Measurements from ENCODE around the gene IFFO2. TPM values are rescaled to one million over a fixed set of nuclear protein-coding genes. Genes with fewer than 3 reads are reported as not detected.

The IFFO2 gene
- total RNA-seq, 4 donors from 2014 or later: 4.1 to 19.4 (median 7.3) TPM

DNA sequence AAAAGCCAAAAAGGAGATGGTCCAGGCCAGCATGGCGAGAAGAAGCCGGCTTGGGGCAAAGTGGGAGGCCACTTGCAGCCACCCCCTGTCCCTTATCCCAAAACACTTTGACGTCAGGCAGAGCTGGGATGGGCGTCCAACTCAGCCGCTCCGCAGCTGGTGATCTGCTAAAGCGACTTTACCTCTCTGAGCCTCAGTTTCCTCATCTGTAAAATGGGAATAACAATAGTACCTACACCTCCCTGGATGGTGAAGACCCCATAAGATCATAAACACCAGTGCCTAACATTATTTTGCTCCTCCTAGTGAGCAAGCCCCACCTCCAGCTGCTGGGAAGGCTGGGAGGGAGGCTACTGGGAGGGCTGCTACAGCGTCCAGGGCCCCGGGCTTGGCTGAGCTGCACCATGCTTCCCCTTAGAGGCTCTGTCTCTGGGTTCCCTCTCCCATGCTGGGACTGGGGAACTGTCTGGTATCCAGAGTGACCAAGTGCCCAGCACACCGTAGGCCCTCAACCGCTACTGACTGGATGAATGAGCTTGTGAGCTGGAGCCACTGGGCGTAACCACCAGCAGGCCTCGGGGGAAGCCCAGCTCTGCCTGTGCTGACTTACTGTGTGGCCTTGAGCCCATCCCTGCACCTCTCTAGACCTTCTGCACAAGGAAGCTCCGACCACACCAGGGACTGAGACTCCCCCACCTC, 18.3 kb downstream of the IFFO2 start:
- no peak for DNase-seq
- no peak overlapping the region for H3K27ac ChIP-seq
- peaks cover 0 to 20% of the 10 kb centered on the region in 2 donors for H3K4me1 ChIP-seq
- H3K27me3 ChIP-seq: no peaks in the 10 kb centered on the region
- no peaks in the 10 kb centered on the region for H3K36me3 ChIP-seq
- intact Hi-C loops (cut with DNase I; ENCODE audit: low total_unique reads): no loop called here
- no peaks in the 10 kb centered on the region for H3K9me3 ChIP-seq
- no peak overlapping the region for H3K4me3 ChIP-seq
- no peak for TF ChIP-seq POLR2A (IDR thresholded peaks at IDR 0.05)
- TF ChIP-seq, protein P1, sequence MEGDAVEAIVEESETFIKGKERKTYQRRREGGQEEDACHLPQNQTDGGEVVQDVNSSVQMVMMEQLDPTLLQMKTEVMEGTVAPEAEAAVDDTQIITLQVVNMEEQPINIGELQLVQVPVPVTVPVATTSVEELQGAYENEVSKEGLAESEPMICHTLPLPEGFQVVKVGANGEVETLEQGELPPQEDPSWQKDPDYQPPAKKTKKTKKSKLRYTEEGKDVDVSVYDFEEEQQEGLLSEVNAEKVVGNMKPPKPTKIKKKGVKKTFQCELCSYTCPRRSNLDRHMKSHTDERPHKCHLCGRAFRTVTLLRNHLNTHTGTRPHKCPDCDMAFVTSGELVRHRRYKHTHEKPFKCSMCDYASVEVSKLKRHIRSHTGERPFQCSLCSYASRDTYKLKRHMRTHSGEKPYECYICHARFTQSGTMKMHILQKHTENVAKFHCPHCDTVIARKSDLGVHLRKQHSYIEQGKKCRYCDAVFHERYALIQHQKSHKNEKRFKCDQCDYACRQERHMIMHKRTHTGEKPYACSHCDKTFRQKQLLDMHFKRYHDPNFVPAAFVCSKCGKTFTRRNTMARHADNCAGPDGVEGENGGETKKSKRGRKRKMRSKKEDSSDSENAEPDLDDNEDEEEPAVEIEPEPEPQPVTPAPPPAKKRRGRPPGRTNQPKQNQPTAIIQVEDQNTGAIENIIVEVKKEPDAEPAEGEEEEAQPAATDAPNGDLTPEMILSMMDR (IDR thresholded peaks at IDR 0.05): no peak

DNA sequence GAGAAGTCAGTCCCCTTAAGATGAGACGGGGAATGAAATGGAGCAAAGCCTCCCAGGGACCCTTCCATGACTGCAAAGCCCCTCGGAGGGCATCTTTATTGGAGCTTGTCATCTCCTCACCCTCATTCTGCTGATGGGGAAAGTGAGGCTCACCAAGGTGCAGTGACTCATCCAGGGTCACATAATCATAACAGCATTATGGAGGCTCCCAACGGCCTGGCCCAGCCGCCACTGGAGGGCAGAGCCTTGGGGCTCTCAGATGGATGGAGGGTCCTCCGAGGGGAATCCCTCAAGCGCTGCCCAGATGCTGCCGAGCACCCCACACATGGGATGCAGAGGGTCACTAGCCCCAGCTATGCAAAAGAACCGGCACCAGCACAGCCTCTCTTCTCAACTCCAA, 18.9 kb downstream of the IFFO2 start:
- intact Hi-C loops (cut with DNase I; ENCODE audit: low total_unique reads): no loop called here
- Histone ChIP-seq H3K9me3 (no peaks in the 10 kb centered on the region), H3K36me3 (no peaks in the 10 kb centered on the region), H3K4me3 (no peak overlapping the region), H3K4me1 (peaks cover 0 to 20% of the 10 kb centered on the region in 2 donors), H3K27me3 (no peaks in the 10 kb centered on the region), H3K27ac (no peak overlapping the region)
- no peak for DNase-seq
- TF ChIP-seq, protein P1 (IDR thresholded peaks at IDR 0.05): no peak
- TF ChIP-seq POLR2A (IDR thresholded peaks at IDR 0.05): no peak

DNA sequence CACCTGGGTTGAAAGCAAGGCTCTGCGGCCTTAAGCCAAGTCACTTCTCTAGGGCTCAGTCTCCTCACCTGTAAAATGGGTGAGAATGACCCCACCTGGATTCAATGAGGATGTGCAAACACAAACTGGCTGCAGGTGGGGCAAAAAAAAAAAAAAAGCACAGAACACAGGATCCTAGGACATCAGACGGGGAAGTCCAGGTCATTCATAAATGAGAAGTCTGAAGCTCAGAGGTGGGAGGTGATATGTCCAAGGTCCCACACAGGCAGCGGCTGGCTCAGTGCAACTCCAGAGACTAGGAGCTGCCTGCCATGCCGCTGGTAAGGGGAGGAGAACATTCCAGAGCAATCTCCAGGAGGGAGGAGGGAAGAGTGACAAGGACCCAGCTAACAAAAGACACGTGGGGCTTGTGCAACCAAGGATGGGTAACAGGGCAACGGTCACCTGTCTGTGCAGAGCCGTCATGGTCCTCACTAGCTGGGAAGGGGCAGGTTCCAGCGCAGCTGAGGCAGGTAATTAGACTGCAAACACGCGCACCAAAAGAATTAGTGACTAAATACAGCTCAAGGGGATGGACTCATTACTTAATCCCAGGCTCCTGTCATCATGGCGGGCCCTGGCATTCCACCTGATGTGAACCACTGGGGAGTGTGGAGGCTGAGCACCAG, 19.5 kb downstream of the IFFO2 start:
- peaks cover 0 to 20% of the 10 kb centered on the region in 2 donors for H3K4me1 ChIP-seq
- no peak overlapping the region for H3K27ac ChIP-seq
- H3K36me3 ChIP-seq: no peaks in the 10 kb centered on the region
- H3K27me3 ChIP-seq: no peaks in the 10 kb centered on the region
- DNase-seq: no peak
- H3K4me3 ChIP-seq: no peak overlapping the region
- TF ChIP-seq POLR2A (IDR thresholded peaks at IDR 0.05): no peak
- TF ChIP-seq, protein P1 (IDR thresholded peaks at IDR 0.05): no peak
- H3K9me3 ChIP-seq: no peaks in the 10 kb centered on the region
- intact Hi-C loops (cut with DNase I; ENCODE audit: low total_unique reads): no loop called here

DNA sequence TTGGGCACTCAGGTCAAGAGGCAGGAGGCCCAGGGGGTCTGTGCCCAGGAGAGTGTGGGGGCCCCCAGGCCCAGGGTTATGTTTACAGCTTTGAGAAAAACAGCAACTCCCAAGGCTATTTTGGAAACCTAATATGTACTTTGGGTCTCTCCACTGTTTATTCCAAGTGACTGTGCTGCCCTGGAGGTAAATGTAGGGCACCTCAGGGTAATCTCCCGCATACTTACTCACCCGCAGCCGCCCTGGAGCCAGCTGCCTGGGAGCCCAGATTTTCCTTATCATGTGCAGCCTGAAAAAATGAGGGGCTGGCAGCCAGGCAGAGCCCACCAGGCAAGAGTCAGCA, 20.0 kb downstream of the IFFO2 start:
- H3K4me3 ChIP-seq: no peak overlapping the region
- intact Hi-C loops (cut with DNase I; ENCODE audit: low total_unique reads): no loop called here
- H3K27me3 ChIP-seq: no peaks in the 10 kb centered on the region
- H3K36me3 ChIP-seq: no peaks in the 10 kb centered on the region
- H3K9me3 ChIP-seq: no peaks in the 10 kb centered on the region
- no peak for DNase-seq
- TF ChIP-seq POLR2A (IDR thresholded peaks at IDR 0.05): no peak
- TF ChIP-seq, protein P1 (IDR thresholded peaks at IDR 0.05): no peak
- H3K4me1 ChIP-seq: peaks cover 0 to 14% of the 10 kb centered on the region in 2 donors
- H3K27ac ChIP-seq: no peak overlapping the region

DNA sequence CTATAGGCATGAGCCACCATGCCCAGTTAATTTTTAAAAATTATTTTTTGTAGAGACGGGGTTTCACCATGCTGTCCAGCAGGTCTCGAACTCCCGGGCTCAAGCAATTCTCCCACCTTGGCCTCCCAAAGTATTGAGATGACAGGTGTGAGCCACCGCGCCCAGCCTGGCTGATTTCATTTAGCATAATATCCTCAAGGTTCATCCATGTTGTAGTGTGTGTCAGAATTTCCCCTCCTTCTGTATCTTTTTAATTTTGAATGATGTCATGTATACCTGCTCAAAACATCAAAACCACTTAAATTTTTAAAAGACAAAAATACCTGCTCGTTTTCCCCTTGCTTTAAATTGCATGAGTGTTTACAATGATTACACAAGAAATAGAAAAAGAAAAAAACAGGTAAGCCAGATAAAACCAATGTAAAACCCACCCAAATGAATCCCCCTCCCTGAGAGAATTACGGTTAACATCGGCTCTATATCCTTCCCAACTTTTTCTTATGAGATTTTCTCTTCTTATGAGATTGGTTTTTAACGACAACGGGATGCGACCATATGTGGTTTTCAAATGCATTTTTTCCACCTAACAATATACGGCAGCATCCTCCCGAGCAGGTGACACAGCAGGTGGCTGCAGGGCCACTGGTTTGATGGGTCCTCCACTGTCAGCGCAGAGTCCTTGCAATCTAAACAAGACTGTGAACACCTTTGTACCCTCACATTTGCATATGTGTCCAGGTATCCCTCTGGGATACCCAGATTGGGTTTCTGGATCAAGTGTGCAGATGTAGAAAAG, 22.1 kb downstream of the IFFO2 start:
- no peaks in the 10 kb centered on the region for H3K36me3 ChIP-seq
- TF ChIP-seq, protein P1 (IDR thresholded peaks at IDR 0.05): no peak
- no peak for TF ChIP-seq POLR2A (IDR thresholded peaks at IDR 0.05)
- DNase-seq: no peak
- H3K4me1 ChIP-seq: peaks cover 0 to 4% of the 10 kb centered on the region in 2 donors
- H3K9me3 ChIP-seq: no peaks in the 10 kb centered on the region
- intact Hi-C loops (cut with DNase I; ENCODE audit: low total_unique reads): no loop called here
- no peak overlapping the region for H3K27ac ChIP-seq
- H3K4me3 ChIP-seq: no peak overlapping the region
- H3K27me3 ChIP-seq: no peaks in the 10 kb centered on the region
